Measurements from ENCODE around the gene PHETA1. TPM values are rescaled to one million over a fixed set of nuclear protein-coding genes. Genes with fewer than 3 reads are reported as not detected.

PHETA1 gene, protein sequence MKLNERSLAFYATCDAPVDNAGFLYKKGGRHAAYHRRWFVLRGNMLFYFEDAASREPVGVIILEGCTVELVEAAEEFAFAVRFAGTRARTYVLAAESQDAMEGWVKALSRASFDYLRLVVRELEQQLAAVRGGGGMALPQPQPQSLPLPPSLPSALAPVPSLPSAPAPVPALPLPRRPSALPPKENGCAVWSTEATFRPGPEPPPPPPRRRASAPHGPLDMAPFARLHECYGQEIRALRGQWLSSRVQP
- polyA plus RNA-seq (2011; rRNA removed) (2.9 and 3.0 TPM in 2 replicates), polyA plus RNA-seq (2017; fragmentation: RNase III; extraction: RNeasy Plus Mini Kit Qiagen cat#74134 plus additional on column Dnase treatment) (5.8 to 7.3 TPM (median 7.1 TPM) in 3 replicates), polyA minus RNA-seq (2011; rRNA and poly(A)+ RNA removed) (1.6 and 2.4 TPM in 2 replicates)
- polyA plus RNA-seq (2012; cell fraction: cytosol; rRNA removed), result 5.1 and 7.4 TPM in 2 replicates
- 11.4 and 15.4 TPM in 2 replicates for polyA plus RNA-seq (2012; cell fraction: nucleus; rRNA removed)

DNA sequence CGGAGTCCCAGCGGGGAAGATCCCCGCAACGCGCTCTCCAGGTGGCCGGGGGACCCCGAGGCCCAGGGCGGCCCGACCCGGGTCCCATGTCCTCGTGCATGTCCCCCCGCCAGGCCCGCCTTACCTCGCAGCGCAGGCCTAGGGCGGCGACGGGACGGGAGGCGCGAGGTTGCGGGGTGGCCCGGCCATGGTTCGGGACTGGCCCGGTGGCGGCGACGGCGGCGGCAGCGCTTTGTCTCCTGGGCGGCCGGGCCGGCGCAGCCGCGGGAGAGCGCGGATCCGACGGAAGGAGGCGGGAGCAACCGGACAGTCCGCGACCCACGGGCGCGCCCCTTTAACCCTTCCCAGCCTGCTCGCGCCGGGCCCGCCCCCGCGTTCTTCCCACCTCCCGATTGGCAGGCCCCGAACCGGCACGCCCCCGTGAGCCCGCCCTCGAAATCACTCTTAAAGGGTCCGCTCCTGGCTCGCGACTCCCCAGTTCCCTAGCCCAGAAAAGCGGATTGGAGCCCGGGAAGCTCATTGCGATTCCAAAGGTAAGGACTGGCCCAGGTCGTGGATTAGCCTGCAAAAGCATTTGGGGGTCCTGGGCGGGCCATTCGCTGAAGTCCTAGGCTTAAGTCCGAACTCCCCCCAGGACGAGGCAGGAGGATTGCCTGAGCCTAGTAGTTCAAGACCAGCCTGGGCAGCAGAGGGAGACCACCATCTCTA lies at the start of gene PHETA1:
TSS of gene PHETA1 (minus strand) at position 308 of the 708 bp plus-strand sequence. CDS start 5,668 bp downstream, outside the sequence.
- H3K27ac ChIP-seq, result peak within 1 kb of the TSS; percentile 76 to 91
- WGBS (ENCODE audit: missing lambda C conversion rate), result 2% methylated on average over 23 of the region's 72 CpGs
- POLR2A ChIA-PET, result interaction anchor here (0.6 kb wide), 1 partner anchor 433 kb away, joined by 9 read pairs; no protein-coding TSS in a partner anchor

DNA sequence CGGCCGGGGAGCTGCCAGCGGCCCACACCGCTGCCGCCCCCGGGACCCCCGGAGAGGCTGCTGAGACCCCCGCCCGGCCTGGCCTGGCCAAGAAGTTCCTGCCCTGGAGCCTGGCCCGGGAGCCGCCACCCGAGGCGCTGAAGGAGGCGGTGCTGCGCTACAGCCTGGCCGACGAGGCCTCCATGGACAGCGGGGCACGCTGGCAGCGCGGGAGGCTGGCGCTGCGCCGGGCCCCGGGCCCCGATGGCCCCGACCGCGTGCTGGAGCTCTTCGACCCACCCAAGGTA lies 49.6 kb upstream of the PHETA1 start:
- no peak for TF ChIP-seq FOSL2 (IDR thresholded peaks at IDR 0.05)
- no peak for TF ChIP-seq FOSL2 (CRISPR knock-in tag; IDR thresholded peaks at IDR 0.05)
- no peak for TF ChIP-seq HOXB13 (CRISPR knock-in tag; IDR thresholded peaks at IDR 0.05; ENCODE audit: low read depth)
- TF ChIP-seq, protein P1, sequence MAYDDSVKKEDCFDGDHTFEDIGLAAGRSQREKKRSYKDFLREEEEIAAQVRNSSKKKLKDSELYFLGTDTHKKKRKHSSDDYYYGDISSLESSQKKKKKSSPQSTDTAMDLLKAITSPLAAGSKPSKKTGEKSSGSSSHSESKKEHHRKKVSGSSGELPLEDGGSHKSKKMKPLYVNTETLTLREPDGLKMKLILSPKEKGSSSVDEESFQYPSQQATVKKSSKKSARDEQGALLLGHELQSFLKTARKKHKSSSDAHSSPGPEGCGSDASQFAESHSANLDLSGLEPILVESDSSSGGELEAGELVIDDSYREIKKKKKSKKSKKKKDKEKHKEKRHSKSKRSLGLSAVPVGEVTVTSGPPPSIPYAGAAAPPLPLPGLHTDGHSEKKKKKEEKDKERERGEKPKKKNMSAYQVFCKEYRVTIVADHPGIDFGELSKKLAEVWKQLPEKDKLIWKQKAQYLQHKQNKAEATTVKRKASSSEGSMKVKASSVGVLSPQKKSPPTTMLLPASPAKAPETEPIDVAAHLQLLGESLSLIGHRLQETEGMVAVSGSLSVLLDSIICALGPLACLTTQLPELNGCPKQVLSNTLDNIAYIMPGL (CRISPR knock-in tag; IDR thresholded peaks at IDR 0.05; ENCODE audit: borderline replicate concordance), result no peak
- no peak for TF ChIP-seq TFCP2L1 (CRISPR knock-in tag; IDR thresholded peaks at IDR 0.05)
- ATAC-seq (no peak), FAIRE-seq (no peak), DNase-seq (ENCODE audit: low read depth in 1 of 2, low spot score in 1 of 2) (no peak)
- 93% methylated on average over 17 of the region's 30 CpGs for WGBS (ENCODE audit: missing lambda C conversion rate)
- POLR2A ChIA-PET, result no interaction called here
- peaks cover 7% of the 10 kb centered on the region; the same call in 2 of the 3 replicates for H3K4me1 ChIP-seq
- no peak overlapping the region for H3K4me2 ChIP-seq
- H3K27ac ChIP-seq, result no peak overlapping the region
- no peaks in the 10 kb centered on the region for H3K9me3 ChIP-seq
- no peak overlapping the region for H3K4me3 ChIP-seq
- CTCF ChIA-PET, result interaction anchor here (2.4 kb wide), 1 partner anchor 22 kb away, joined by 13 read pairs; no protein-coding TSS in a partner anchor

More for the DNA sequence above, at the start of gene PHETA1:
- ATAC-seq (peak; percentile 95 to 97), FAIRE-seq (no peak), DNase-seq (ENCODE audit: low read depth in 1 of 2, low spot score in 1 of 2) (peak; percentile 87 to 94)
- TF ChIP-seq, protein P2, sequence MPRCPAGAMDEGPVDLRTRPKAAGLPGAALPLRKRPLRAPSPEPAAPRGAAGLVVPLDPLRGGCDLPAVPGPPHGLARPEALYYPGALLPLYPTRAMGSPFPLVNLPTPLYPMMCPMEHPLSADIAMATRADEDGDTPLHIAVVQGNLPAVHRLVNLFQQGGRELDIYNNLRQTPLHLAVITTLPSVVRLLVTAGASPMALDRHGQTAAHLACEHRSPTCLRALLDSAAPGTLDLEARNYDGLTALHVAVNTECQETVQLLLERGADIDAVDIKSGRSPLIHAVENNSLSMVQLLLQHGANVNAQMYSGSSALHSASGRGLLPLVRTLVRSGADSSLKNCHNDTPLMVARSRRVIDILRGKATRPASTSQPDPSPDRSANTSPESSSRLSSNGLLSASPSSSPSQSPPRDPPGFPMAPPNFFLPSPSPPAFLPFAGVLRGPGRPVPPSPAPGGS (IDR thresholded peaks at IDR 0.05), result 0 out of 3 replicates have a peak, but pooled peaks have one; percentile 43
- TF ChIP-seq, protein P3, sequence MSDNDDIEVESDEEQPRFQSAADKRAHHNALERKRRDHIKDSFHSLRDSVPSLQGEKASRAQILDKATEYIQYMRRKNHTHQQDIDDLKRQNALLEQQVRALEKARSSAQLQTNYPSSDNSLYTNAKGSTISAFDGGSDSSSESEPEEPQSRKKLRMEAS (IDR thresholded peaks at IDR 0.05), result peak; percentile 61; the same call in 1 of the 2 replicates
- TF ChIP-seq, protein P4, sequence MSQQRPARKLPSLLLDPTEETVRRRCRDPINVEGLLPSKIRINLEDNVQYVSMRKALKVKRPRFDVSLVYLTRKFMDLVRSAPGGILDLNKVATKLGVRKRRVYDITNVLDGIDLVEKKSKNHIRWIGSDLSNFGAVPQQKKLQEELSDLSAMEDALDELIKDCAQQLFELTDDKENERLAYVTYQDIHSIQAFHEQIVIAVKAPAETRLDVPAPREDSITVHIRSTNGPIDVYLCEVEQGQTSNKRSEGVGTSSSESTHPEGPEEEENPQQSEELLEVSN (IDR thresholded peaks at IDR 0.05; ENCODE audit: borderline replicate concordance, low read depth), result peak; percentile 65; the same call in 1 of the 2 replicates
- peak; percentile 66; the same call in 1 of the 2 replicates for TF ChIP-seq PHF8 (IDR thresholded peaks at IDR 0.05; ENCODE audit: borderline replicate concordance, low read depth)
- peak in 1 of 2 experiments; percentile 42; a peak in 1 of 5 replicates for TF ChIP-seq JUN (IDR thresholded peaks at IDR 0.05)
- TF ChIP-seq, protein P1 (CRISPR knock-in tag; IDR thresholded peaks at IDR 0.05; ENCODE audit: borderline replicate concordance), result no peak
- peak; percentile 79 for TF ChIP-seq POLR2A (IDR thresholded peaks at IDR 0.05; ENCODE audit: low read length)
- no peak for TF ChIP-seq BHLHE40 (IDR thresholded peaks at IDR 0.05; ENCODE audit: low read depth, low read length)
- TF ChIP-seq HEYL (CRISPR knock-in tag; IDR thresholded peaks at IDR 0.05), result no peak
- Histone ChIP-seq H3K4me2 (peak within 1 kb of the TSS; percentile 97), H3K4me3 (peak within 1 kb of the TSS; percentile 91), H3K4me1 (peaks cover 17% of the 10 kb centered on the region), H3K9me3 (no peaks in the 10 kb centered on the region)
- CTCF ChIA-PET, result interaction anchor here (0.9 to 5.5 kb wide), 8 partner anchors 9 to 475 kb away, joined by 3 to 36 read pairs (median 4); no protein-coding TSS in a partner anchor

Data from A549 (cell line).